GM23338 (cell line): ENCODE results near the gene CEP19. TPM values are rescaled to one million over a fixed set of nuclear protein-coding genes. Genes with fewer than 3 reads are reported as not detected.

Experiments used
- ATAC-seq: fragments of 200-7000 bp; cut with Tn5 transposase; 3 replicates; pipeline ENCODE4 v1.9.1; 2020
- DNase-seq: peaks from one replicate; pipeline ENCODE4 v3.0.0-alpha.2; 2015; ENCODE audit warnings: low spot score
- H2AFZ ChIP-seq: fragments of 200-600 bp; sonication (generic); 2 replicates; pipeline ENCODE4 v1.8.0; 2016; ENCODE audit warnings: antibody characterized with exemption, mild to moderate bottlenecking, moderate library complexity
- H3F3A ChIP-seq: fragments of 200-600 bp; sonication (generic); replicated peaks from 2 replicates; pipeline ENCODE4 v1.8.0; 2017; ENCODE audit warnings: antibody characterized with exemption, mixed run types, low read depth
- H3K27ac ChIP-seq: fragments of 200-600 bp; sonication (generic); 2 replicates; pipeline ENCODE4 v1.6.1; 2016; ENCODE audit warnings: low read depth
- H3K27me3 ChIP-seq: fragments of 200-600 bp; sonication (generic); 2 replicates; pipeline ENCODE4 v1.8.0; 2016; ENCODE audit warnings: mild to moderate bottlenecking, mixed run types, moderate library complexity; ENCODE audit not compliant: insufficient read depth
- H3K36me3 ChIP-seq: fragments of 200-600 bp; sonication (generic); 2 replicates; pipeline ENCODE4 v1.8.0; 2016; ENCODE audit warnings: mild to moderate bottlenecking; ENCODE audit not compliant: insufficient read depth
- H3K4me1 ChIP-seq: fragments of 200-600 bp; sonication (generic); 2 replicates; pipeline ENCODE4 v1.8.0; 2016; ENCODE audit warnings: mild to moderate bottlenecking, moderate library complexity; ENCODE audit not compliant: insufficient read depth
- H3K4me2 ChIP-seq: fragments of 200-600 bp; sonication (generic); 2 replicates; pipeline ENCODE4 v1.7.1; 2017; ENCODE audit warnings: mixed run types
- H3K4me3 ChIP-seq: fragments of 200-600 bp; sonication (generic); 2 replicates; pipeline ENCODE4 v1.6.1; 2016; ENCODE audit warnings: mixed run types
- H3K79me2 ChIP-seq: fragments of 200-600 bp; sonication (generic); replicated peaks from 2 replicates; pipeline ENCODE4 v1.8.0; 2017; ENCODE audit warnings: mild to moderate bottlenecking; ENCODE audit not compliant: insufficient read depth
- H3K9me2 ChIP-seq: fragments of 200-600 bp; sonication (generic); 2 replicates; pipeline ENCODE4 v1.8.0; 2017; ENCODE audit not compliant: insufficient read depth
- H4K20me1 ChIP-seq: fragments of 200-600 bp; sonication (generic); replicated peaks from 2 replicates; pipeline ENCODE4 v1.8.0; 2017; ENCODE audit warnings: mild to moderate bottlenecking; ENCODE audit not compliant: insufficient read depth
- H3K27ac Mint-ChIP-seq: 2 replicates; pipeline ENCODE4 v1.8.0; 2020; ENCODE audit warnings: inconsistent platforms, mild to moderate bottlenecking, moderate library complexity, mixed read lengths
- H3K27me3 Mint-ChIP-seq: 3 replicates; pipeline ENCODE4 v1.8.0; 2022; ENCODE audit warnings: low read depth, mild to moderate bottlenecking, moderate library complexity, mixed read lengths, inconsistent platforms; ENCODE audit not compliant: insufficient read depth, poor library complexity
- H3K36me3 Mint-ChIP-seq: 3 replicates; pipeline ENCODE4 v1.8.0; 2021; ENCODE audit warnings: low read depth, mild to moderate bottlenecking, inconsistent platforms, moderate library complexity, mixed read lengths
- H3K4me1 Mint-ChIP-seq: 3 replicates; pipeline ENCODE4 v1.8.0; 2020; ENCODE audit warnings: mild to moderate bottlenecking, inconsistent platforms, mixed read lengths
- H3K4me3 Mint-ChIP-seq: 3 replicates; pipeline ENCODE4 v1.8.0; 2021; ENCODE audit warnings: moderate library complexity, mild to moderate bottlenecking, inconsistent platforms, mixed read lengths
- H3K9me3 Mint-ChIP-seq: 3 replicates; pipeline ENCODE4 v1.8.0; 2020; ENCODE audit warnings: moderate library complexity, mild to moderate bottlenecking, inconsistent platforms, mixed read lengths
- CTCF ChIP-seq, 2 experiments: fragments of 200-600 bp in 1 of 2; sonication (generic) in 1 of 2; conservative IDR thresholded peaks; 2 replicates each; pipeline versions ENCODE4 v1.5.1 to v1.6.1; 2016 to 2017; ENCODE audit warnings: antibody characterized with exemption in 2 of 2, low read depth in 2 of 2, mild to moderate bottlenecking in 2 of 2, moderate library complexity in 1 of 2
- EZH2phosphoT487 ChIP-seq: fragments of 200-600 bp; sonication (generic); IDR thresholded peaks from one replicate; pipeline ENCODE4 v1.8.1; 2018; ENCODE audit warnings: antibody characterized with exemption; ENCODE audit not compliant: unreplicated experiment
- NANOG ChIP-seq: IDR thresholded peaks from 2 replicates; pipeline ENCODE4 v1.6.1; 2016; ENCODE audit warnings: antibody characterized with exemption, borderline replicate concordance
- polyA plus RNA-seq: library from polyadenylated mRNA; unstranded; fragments of >200 nt; fragmentation: Nextera tagmentation; extraction: Ambion mirVana; gene quantifications from 2 replicates; pipeline ENCODE4 v1.2.1, GENCODE V29; 2016
- total RNA-seq: library from RNA; depleted of rRNA; stranded (reverse); fragments of >200 nt; shearing (Covaris generic); gene quantifications from 2 replicates; pipeline ENCODE4 v1.2.3, GENCODE V29; 2014
- TF ChIP-seq, protein P1 (sequence below): fragments of 250-450 bp; sonication (Bioruptor Pico); IDR thresholded peaks from 2 replicates; pipeline ENCODE4 v1.5.0; 2020; ENCODE audit warnings: mild to moderate bottlenecking, moderate library complexity
- TF ChIP-seq, protein P2 (sequence below): IDR thresholded peaks from one replicate; pipeline ENCODE4 v1.6.1; 2018; ENCODE audit warnings: antibody characterized with exemption; ENCODE audit not compliant: unreplicated experiment
- TF ChIP-seq, protein P3 (sequence below): IDR thresholded peaks from 2 replicates; pipeline ENCODE4 v1.6.1; 2016; ENCODE audit warnings: antibody characterized with exemption

Gene CEP19
- total and polyA plus RNA-seq, 2 experiments from 2014 or later: 1.6 to 2.5 TPM

GRCh38 chr3:196695849-196696226, 16.2 kb downstream of the CEP19 start (continued):
- TF ChIP-seq, protein P1, sequence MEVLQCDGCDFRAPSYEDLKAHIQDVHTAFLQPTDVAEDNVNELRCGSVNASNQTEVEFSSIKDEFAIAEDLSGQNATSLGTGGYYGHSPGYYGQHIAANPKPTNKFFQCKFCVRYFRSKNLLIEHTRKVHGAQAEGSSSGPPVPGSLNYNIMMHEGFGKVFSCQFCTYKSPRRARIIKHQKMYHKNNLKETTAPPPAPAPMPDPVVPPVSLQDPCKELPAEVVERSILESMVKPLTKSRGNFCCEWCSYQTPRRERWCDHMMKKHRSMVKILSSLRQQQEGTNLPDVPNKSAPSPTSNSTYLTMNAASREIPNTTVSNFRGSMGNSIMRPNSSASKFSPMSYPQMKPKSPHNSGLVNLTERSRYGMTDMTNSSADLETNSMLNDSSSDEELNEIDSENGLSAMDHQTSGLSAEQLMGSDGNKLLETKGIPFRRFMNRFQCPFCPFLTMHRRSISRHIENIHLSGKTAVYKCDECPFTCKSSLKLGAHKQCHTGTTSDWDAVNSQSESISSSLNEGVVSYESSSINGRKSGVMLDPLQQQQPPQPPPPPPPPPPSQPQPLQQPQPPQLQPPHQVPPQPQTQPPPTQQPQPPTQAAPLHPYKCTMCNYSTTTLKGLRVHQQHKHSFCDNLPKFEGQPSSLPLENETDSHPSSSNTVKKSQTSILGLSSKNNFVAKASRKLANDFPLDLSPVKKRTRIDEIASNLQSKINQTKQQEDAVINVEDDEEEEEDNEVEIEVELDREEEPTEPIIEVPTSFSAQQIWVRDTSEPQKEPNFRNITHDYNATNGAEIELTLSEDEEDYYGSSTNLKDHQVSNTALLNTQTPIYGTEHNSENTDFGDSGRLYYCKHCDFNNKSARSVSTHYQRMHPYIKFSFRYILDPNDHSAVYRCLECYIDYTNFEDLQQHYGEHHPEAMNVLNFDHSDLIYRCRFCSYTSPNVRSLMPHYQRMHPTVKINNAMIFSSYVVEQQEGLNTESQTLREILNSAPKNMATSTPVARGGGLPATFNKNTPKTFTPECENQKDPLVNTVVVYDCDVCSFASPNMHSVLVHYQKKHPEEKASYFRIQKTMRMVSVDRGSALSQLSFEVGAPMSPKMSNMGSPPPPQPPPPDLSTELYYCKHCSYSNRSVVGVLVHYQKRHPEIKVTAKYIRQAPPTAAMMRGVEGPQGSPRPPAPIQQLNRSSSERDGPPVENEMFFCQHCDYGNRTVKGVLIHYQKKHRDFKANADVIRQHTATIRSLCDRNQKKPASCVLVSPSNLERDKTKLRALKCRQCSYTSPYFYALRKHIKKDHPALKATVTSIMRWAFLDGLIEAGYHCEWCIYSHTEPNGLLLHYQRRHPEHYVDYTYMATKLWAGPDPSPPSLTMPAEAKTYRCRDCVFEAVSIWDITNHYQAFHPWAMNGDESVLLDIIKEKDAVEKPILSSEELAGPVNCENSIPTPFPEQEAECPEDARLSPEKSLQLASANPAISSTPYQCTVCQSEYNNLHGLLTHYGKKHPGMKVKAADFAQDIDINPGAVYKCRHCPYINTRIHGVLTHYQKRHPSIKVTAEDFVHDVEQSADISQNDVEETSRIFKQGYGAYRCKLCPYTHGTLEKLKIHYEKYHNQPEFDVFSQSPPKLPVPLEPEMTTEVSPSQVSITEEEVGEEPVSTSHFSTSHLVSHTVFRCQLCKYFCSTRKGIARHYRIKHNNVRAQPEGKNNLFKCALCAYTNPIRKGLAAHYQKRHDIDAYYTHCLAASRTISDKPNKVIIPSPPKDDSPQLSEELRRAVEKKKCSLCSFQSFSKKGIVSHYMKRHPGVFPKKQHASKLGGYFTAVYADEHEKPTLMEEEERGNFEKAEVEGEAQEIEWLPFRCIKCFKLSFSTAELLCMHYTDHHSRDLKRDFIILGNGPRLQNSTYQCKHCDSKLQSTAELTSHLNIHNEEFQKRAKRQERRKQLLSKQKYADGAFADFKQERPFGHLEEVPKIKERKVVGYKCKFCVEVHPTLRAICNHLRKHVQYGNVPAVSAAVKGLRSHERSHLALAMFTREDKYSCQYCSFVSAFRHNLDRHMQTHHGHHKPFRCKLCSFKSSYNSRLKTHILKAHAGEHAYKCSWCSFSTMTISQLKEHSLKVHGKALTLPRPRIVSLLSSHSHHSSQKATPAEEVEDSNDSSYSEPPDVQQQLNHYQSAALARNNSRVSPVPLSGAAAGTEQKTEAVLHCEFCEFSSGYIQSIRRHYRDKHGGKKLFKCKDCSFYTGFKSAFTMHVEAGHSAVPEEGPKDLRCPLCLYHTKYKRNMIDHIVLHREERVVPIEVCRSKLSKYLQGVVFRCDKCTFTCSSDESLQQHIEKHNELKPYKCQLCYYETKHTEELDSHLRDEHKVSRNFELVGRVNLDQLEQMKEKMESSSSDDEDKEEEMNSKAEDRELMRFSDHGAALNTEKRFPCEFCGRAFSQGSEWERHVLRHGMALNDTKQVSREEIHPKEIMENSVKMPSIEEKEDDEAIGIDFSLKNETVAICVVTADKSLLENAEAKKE (CRISPR knock-in tag): no peak

- Histone ChIP-seq H3K4me2 (no peak overlapping the region), H3K79me2 (no peaks in the 10 kb centered on the region), H3K27me3 (no peaks in the 10 kb centered on the region), H3K27ac (no peak overlapping the region), H3K4me3 (no peak overlapping the region), H2AFZ (no peak overlapping the region), H4K20me1 (no peaks in the 10 kb centered on the region), H3K4me1 (no peaks in the 10 kb centered on the region), H3K9me2 (no peaks in the 10 kb centered on the region), H3K36me3 (no peaks in the 10 kb centered on the region), H3F3A (peaks cover 6% of the 10 kb centered on the region; the same call in 1 of the 2 replicates)
- H3K36me3 Mint-ChIP-seq: no peaks in the 10 kb centered on the region
- H3K4me3 Mint-ChIP-seq: no peak overlapping the region
- H3K4me1 Mint-ChIP-seq: no peaks in the 10 kb centered on the region
- DNase-seq (no peak), ATAC-seq (no peak)
- H3K27ac Mint-ChIP-seq: no peak overlapping the region
- peaks cover 1% of the 10 kb centered on the region for H3K27me3 Mint-ChIP-seq
- no peaks in the 10 kb centered on the region for H3K9me3 Mint-ChIP-seq
- TF ChIP-seq, protein P2, sequence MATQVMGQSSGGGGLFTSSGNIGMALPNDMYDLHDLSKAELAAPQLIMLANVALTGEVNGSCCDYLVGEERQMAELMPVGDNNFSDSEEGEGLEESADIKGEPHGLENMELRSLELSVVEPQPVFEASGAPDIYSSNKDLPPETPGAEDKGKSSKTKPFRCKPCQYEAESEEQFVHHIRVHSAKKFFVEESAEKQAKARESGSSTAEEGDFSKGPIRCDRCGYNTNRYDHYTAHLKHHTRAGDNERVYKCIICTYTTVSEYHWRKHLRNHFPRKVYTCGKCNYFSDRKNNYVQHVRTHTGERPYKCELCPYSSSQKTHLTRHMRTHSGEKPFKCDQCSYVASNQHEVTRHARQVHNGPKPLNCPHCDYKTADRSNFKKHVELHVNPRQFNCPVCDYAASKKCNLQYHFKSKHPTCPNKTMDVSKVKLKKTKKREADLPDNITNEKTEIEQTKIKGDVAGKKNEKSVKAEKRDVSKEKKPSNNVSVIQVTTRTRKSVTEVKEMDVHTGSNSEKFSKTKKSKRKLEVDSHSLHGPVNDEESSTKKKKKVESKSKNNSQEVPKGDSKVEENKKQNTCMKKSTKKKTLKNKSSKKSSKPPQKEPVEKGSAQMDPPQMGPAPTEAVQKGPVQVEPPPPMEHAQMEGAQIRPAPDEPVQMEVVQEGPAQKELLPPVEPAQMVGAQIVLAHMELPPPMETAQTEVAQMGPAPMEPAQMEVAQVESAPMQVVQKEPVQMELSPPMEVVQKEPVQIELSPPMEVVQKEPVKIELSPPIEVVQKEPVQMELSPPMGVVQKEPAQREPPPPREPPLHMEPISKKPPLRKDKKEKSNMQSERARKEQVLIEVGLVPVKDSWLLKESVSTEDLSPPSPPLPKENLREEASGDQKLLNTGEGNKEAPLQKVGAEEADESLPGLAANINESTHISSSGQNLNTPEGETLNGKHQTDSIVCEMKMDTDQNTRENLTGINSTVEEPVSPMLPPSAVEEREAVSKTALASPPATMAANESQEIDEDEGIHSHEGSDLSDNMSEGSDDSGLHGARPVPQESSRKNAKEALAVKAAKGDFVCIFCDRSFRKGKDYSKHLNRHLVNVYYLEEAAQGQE: no peak
- TF ChIP-seq CTCF (conservative IDR thresholded peaks at IDR 0.05; ENCODE audit: low read depth in 2 of 2): no peak
- TF ChIP-seq, protein P3, sequence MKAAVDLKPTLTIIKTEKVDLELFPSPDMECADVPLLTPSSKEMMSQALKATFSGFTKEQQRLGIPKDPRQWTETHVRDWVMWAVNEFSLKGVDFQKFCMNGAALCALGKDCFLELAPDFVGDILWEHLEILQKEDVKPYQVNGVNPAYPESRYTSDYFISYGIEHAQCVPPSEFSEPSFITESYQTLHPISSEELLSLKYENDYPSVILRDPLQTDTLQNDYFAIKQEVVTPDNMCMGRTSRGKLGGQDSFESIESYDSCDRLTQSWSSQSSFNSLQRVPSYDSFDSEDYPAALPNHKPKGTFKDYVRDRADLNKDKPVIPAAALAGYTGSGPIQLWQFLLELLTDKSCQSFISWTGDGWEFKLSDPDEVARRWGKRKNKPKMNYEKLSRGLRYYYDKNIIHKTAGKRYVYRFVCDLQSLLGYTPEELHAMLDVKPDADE: no peak
- TF ChIP-seq NANOG: no peak
- no peak for TF ChIP-seq EZH2phosphoT487
Measured at GRCh38 chr3:196694941-196695848, 16.9 kb downstream of the CEP19 start.
